ENCODE results near the gene HIVEP1.

DNA sequence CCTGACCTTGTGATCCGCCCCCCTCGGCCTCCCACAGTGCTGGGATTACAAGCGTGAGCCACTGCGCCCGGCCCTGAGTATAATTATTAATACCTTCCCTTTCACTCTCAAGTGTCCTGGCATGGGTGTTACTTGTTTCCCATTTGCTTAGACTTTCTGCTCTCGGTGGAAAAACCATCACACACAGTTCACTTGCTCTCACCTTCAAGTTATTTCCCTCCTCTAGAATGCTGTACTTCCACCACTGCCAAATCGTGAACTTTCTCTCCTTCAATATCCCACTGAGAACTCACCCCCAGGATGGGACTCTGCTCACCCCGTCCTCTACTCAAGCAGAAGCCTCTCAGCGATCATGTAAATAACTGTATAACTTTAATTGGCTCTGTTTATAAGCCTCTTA is 4.6 kb upstream of the HIVEP1 start:
- TF ChIP-seq, protein P1, sequence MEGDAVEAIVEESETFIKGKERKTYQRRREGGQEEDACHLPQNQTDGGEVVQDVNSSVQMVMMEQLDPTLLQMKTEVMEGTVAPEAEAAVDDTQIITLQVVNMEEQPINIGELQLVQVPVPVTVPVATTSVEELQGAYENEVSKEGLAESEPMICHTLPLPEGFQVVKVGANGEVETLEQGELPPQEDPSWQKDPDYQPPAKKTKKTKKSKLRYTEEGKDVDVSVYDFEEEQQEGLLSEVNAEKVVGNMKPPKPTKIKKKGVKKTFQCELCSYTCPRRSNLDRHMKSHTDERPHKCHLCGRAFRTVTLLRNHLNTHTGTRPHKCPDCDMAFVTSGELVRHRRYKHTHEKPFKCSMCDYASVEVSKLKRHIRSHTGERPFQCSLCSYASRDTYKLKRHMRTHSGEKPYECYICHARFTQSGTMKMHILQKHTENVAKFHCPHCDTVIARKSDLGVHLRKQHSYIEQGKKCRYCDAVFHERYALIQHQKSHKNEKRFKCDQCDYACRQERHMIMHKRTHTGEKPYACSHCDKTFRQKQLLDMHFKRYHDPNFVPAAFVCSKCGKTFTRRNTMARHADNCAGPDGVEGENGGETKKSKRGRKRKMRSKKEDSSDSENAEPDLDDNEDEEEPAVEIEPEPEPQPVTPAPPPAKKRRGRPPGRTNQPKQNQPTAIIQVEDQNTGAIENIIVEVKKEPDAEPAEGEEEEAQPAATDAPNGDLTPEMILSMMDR (conservative IDR thresholded peaks at IDR 0.05; ENCODE audit: low read length) = no peak
- TF ChIP-seq EZH2phosphoT487 (IDR thresholded peaks at IDR 0.05; ENCODE audit: borderline replicate concordance, low read depth, low read length) = no peak
